ENCODE results near the gene PLXNA4.

Gene PLXNA4

DNA sequence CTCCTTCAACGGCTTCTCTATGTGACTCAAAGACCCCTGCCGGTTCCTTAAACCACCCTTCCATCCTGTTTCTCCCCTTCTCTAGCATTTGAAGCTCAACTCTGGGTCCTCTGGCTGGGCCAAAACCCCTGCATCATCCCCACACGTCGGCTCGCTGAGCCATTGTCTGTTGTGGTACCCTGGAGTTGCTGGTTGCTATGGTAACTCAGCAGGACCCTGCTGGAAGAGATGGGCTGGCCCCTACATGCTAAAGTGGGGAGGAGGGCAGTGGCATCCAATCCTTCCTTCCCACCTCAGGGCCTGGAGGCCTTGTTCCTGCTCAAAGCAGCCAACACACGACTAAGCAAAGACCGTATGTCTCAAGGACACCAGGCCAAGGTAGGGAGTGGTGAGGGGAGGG, 452.5 kb downstream of the PLXNA4 start:
- no peak for TF ChIP-seq POLR2AphosphoS5 (IDR thresholded peaks at IDR 0.05; ENCODE audit: low read depth, low read length)
- TF ChIP-seq FOXP2 (optimal IDR thresholded peaks at IDR 0.05; ENCODE audit: borderline replicate concordance, extremely low read depth, extremely low read length, insufficient read depth) = no peak
- no peak for TF ChIP-seq TAF1 (IDR thresholded peaks at IDR 0.05; ENCODE audit: borderline replicate concordance, insufficient read depth, low read length)
- no peak for TF ChIP-seq SIN3A (IDR thresholded peaks at IDR 0.05; ENCODE audit: borderline replicate concordance, insufficient read depth, low read length)
- TF ChIP-seq, protein P1, sequence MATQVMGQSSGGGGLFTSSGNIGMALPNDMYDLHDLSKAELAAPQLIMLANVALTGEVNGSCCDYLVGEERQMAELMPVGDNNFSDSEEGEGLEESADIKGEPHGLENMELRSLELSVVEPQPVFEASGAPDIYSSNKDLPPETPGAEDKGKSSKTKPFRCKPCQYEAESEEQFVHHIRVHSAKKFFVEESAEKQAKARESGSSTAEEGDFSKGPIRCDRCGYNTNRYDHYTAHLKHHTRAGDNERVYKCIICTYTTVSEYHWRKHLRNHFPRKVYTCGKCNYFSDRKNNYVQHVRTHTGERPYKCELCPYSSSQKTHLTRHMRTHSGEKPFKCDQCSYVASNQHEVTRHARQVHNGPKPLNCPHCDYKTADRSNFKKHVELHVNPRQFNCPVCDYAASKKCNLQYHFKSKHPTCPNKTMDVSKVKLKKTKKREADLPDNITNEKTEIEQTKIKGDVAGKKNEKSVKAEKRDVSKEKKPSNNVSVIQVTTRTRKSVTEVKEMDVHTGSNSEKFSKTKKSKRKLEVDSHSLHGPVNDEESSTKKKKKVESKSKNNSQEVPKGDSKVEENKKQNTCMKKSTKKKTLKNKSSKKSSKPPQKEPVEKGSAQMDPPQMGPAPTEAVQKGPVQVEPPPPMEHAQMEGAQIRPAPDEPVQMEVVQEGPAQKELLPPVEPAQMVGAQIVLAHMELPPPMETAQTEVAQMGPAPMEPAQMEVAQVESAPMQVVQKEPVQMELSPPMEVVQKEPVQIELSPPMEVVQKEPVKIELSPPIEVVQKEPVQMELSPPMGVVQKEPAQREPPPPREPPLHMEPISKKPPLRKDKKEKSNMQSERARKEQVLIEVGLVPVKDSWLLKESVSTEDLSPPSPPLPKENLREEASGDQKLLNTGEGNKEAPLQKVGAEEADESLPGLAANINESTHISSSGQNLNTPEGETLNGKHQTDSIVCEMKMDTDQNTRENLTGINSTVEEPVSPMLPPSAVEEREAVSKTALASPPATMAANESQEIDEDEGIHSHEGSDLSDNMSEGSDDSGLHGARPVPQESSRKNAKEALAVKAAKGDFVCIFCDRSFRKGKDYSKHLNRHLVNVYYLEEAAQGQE (IDR thresholded peaks at IDR 0.05; ENCODE audit: insufficient read depth in 1 of 2, low read depth in 2 of 2, low read length in 2 of 2) = no peak

DNA sequence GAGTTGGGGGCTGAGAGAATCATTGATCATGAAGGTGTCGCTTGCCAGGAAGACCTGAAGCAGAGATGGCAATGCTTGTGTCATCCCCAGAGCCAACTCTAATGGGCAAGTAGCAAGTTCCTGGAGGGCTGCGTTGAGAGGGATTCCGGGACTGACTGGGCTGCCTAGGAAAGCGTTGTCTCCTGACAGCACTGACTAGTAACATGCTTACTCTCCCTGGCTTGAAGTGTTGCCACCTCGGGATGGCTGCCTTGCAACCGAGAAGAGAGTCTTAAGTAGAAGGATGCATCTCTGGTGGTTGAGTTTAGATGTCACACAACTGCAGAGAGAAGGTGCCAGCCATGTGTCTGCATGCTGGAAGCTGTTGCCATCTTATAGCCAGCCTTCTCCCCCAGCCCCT, 453.4 kb downstream of the PLXNA4 start:
- TF ChIP-seq SIN3A (IDR thresholded peaks at IDR 0.05; ENCODE audit: borderline replicate concordance, insufficient read depth, low read length) (no peak), FOXP2 (optimal IDR thresholded peaks at IDR 0.05; ENCODE audit: borderline replicate concordance, extremely low read depth, extremely low read length, insufficient read depth) (no peak), POLR2AphosphoS5 (IDR thresholded peaks at IDR 0.05; ENCODE audit: low read depth, low read length) (no peak), TAF1 (IDR thresholded peaks at IDR 0.05; ENCODE audit: borderline replicate concordance, insufficient read depth, low read length) (no peak)
- TF ChIP-seq, protein P1 (IDR thresholded peaks at IDR 0.05; ENCODE audit: insufficient read depth in 1 of 2, low read depth in 2 of 2, low read length in 2 of 2) = no peak

DNA sequence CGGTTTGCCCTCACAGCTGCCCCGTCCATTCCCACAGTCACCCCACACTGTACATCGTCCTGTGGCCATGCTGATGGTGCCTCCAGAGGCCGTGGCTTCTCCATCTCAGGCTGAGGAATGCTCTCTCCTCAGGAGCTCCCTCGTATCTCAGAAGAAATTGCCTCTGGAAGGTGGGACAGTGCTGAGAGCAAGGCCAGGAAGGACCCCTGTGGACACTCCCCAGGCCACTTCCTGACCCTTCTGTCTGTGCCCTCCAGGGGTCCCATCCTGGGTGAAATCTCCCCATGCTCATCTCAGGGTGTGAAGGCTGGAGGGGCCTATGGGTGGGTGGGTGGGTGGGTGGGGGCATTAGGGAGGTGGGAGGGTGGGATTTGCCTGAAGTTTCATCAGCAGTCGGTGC, 454.3 kb downstream of the PLXNA4 start:
- no peak for TF ChIP-seq SIN3A (IDR thresholded peaks at IDR 0.05; ENCODE audit: borderline replicate concordance, insufficient read depth, low read length)
- TF ChIP-seq, protein P1 (IDR thresholded peaks at IDR 0.05; ENCODE audit: insufficient read depth in 1 of 2, low read depth in 2 of 2, low read length in 2 of 2) = no peak
- TF ChIP-seq FOXP2 (optimal IDR thresholded peaks at IDR 0.05; ENCODE audit: borderline replicate concordance, extremely low read depth, extremely low read length, insufficient read depth) = no peak
- no peak for TF ChIP-seq POLR2AphosphoS5 (IDR thresholded peaks at IDR 0.05; ENCODE audit: low read depth, low read length)
- no peak for TF ChIP-seq TAF1 (IDR thresholded peaks at IDR 0.05; ENCODE audit: borderline replicate concordance, insufficient read depth, low read length)

DNA sequence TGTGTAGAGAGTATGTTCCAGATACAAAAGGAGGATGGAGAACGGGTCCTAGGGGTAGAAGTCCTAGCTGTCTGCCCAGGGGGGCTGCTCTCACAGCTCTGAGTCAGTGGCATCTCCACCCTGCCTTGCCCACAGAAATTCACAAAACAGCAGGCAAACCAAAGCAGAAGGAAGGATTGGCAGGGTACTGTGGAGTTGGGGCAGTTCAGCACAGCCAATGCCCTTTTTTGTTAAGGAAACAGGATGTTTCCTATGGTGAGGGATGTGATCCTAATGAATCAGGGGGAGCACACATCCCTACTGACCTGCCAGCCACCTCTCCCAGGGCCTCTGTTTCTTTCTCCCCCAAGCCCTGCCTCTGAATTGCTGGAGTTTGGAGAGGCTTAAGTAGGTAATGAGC, 457.6 kb downstream of the PLXNA4 start:
- no peak for TF ChIP-seq POLR2AphosphoS5 (IDR thresholded peaks at IDR 0.05; ENCODE audit: low read depth, low read length)

DNA sequence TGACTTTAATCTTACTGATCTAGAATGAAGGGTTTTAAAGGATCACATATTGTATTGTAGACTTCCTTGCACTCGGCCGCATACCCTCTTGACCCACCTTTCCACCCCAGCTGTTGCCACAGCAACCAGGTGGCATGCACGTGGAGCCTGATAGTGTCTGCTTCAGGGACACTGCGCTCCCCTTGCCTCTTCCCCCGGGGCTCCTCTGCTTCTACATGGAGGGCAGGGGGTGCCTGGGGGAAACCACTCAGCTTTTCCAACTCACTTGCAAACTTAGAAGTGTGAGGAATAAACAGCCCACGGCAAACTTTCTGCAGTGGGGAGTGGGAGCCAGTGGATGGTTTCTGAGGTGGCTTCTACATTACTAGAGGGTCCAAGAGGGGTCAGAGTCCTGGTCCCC, 458.6 kb downstream of the PLXNA4 start:
- TF ChIP-seq POLR2AphosphoS5 (IDR thresholded peaks at IDR 0.05; ENCODE audit: low read depth, low read length) (no peak), FOXP2 (optimal IDR thresholded peaks at IDR 0.05; ENCODE audit: borderline replicate concordance, extremely low read depth, extremely low read length, insufficient read depth) (no peak), TAF1 (IDR thresholded peaks at IDR 0.05; ENCODE audit: borderline replicate concordance, insufficient read depth, low read length) (no peak), SIN3A (IDR thresholded peaks at IDR 0.05; ENCODE audit: borderline replicate concordance, insufficient read depth, low read length) (no peak)
- TF ChIP-seq, protein P1 (IDR thresholded peaks at IDR 0.05; ENCODE audit: insufficient read depth in 1 of 2, low read depth in 2 of 2, low read length in 2 of 2) = no peak
